Erythroblast (primary cell): ENCODE results near the gene PCGF2.

Experiments
- GATA1 ChIP-seq: IDR thresholded peaks from 2 replicates; pipeline ENCODE4 v1.6.1; 2011; ENCODE audit warnings: low read depth, mild to moderate bottlenecking, control low read depth, low read length, moderate library complexity
- POLR2A ChIP-seq: IDR thresholded peaks from 2 replicates; pipeline ENCODE4 v1.6.1; 2011; ENCODE audit warnings: mild to moderate bottlenecking, low read length

GRCh38 chr17:38735161-38735997 is 12.8 kb downstream of the PCGF2 start:
- TF ChIP-seq POLR2A: no peak
- TF ChIP-seq GATA1: no peak
